Measurements from ENCODE around the gene WASF3. TPM values are rescaled to one million over a fixed set of nuclear protein-coding genes. Genes with fewer than 3 reads are reported as not detected.
A peak's percentile ranks its signal among the peaks of the same experiment; 100 is the strongest.

WASF3 gene
- total and polyA plus RNA-seq, 2 of the 13 experiments (the other 11 are each of a cell fraction or from before 2014, with no cell fraction given) = 10.4 to 17.2 TPM

DNA sequence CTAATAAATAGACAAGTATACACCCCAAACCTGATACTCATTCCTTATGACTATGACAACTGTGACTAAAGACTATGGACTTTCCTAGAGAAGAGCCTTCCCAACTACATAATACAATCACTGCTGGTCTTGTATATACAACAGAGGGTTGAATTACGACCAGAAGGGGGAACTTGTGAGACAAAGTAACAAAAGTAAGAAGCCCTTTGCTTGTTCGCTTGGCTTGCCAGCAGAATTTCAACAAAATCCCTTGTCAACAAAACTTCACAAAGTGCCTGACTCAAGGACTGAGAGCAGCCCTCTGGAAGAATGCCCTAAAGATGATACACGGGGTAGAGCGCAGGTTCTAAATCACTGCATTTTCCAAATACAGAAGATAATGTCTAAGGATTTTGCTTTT, 99.4 kb downstream of the WASF3 start (continued):
- TF ChIP-seq, protein P1, sequence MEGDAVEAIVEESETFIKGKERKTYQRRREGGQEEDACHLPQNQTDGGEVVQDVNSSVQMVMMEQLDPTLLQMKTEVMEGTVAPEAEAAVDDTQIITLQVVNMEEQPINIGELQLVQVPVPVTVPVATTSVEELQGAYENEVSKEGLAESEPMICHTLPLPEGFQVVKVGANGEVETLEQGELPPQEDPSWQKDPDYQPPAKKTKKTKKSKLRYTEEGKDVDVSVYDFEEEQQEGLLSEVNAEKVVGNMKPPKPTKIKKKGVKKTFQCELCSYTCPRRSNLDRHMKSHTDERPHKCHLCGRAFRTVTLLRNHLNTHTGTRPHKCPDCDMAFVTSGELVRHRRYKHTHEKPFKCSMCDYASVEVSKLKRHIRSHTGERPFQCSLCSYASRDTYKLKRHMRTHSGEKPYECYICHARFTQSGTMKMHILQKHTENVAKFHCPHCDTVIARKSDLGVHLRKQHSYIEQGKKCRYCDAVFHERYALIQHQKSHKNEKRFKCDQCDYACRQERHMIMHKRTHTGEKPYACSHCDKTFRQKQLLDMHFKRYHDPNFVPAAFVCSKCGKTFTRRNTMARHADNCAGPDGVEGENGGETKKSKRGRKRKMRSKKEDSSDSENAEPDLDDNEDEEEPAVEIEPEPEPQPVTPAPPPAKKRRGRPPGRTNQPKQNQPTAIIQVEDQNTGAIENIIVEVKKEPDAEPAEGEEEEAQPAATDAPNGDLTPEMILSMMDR (CRISPR knock-in tag; IDR thresholded peaks at IDR 0.05) = peak; percentile 23; the same call in 1 of the 2 replicates

DNA sequence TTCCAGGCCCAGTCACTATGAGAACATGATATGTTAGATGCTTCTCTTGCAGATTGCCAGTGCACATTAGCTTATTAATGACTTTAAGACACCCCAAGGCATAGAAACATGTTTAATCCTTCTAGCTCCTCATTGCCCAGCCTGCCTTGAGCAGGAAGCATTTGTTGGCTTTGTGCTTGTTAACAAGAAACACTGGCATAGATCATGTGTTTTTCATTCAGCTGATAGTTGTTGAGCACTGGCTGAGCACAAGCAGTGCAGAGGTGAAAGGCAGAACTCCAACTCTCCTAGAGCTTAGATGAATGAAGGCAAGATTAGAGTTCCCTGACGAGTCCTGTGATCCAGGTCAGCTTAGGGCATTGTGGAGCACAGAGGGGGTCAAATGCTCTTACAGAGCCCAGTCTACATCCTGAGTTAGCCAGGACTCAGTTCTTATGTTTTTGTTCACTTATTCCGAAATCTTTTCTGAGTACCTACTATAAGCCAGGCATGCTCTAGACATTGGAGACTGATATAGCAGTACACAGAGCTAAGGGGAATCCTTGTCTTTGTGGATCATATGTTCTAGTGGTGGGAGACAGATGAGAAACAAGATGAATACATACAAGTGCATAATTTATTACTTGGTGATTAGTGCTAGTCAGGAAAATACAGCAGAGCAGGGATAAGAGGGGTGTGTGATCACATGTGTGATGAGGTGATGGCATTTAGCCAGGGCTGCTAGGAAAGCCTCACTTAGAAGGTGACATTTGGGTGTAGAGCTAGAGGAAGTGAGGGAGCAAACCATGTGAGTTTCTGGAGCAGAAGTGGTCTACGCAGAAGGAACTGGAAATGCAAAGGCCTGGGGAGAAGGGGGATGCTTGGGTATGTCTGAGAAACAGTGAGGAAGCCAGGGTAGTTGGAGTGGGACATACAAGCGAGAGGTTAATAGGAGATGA, 101.2 kb downstream of the WASF3 start:
- CTCF ChIA-PET (ENCODE audit: low intra/inter-chr PET ratio, low total read pairs) = no interaction called here
- TF ChIP-seq, protein P2, sequence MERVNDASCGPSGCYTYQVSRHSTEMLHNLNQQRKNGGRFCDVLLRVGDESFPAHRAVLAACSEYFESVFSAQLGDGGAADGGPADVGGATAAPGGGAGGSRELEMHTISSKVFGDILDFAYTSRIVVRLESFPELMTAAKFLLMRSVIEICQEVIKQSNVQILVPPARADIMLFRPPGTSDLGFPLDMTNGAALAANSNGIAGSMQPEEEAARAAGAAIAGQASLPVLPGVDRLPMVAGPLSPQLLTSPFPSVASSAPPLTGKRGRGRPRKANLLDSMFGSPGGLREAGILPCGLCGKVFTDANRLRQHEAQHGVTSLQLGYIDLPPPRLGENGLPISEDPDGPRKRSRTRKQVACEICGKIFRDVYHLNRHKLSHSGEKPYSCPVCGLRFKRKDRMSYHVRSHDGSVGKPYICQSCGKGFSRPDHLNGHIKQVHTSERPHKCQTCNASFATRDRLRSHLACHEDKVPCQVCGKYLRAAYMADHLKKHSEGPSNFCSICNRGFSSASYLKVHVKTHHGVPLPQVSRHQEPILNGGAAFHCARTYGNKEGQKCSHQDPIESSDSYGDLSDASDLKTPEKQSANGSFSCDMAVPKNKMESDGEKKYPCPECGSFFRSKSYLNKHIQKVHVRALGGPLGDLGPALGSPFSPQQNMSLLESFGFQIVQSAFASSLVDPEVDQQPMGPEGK (CRISPR knock-in tag; IDR thresholded peaks at IDR 0.05) = no peak
- TF ChIP-seq ZNF616 (CRISPR knock-in tag; IDR thresholded peaks at IDR 0.05; ENCODE audit: low read depth) (no peak), GABPB1 (CRISPR knock-in tag; IDR thresholded peaks at IDR 0.05) (no peak), ZNF570 (CRISPR knock-in tag; IDR thresholded peaks at IDR 0.05; ENCODE audit: borderline replicate concordance) (no peak), ZMYM2 (CRISPR knock-in tag; IDR thresholded peaks at IDR 0.05) (no peak), SNRNP70 (IDR thresholded peaks at IDR 0.05; ENCODE audit: low read depth, low read length) (no peak), ZNF253 (CRISPR knock-in tag; IDR thresholded peaks at IDR 0.05; ENCODE audit: borderline replicate concordance) (no peak), HMG20A (CRISPR knock-in tag; IDR thresholded peaks at IDR 0.05; ENCODE audit: borderline replicate concordance) (no peak), MLLT10 (CRISPR knock-in tag; IDR thresholded peaks at IDR 0.05) (no peak), RFXAP (CRISPR knock-in tag; IDR thresholded peaks at IDR 0.05; ENCODE audit: borderline replicate concordance) (no peak)
- TF ChIP-seq, protein P3, sequence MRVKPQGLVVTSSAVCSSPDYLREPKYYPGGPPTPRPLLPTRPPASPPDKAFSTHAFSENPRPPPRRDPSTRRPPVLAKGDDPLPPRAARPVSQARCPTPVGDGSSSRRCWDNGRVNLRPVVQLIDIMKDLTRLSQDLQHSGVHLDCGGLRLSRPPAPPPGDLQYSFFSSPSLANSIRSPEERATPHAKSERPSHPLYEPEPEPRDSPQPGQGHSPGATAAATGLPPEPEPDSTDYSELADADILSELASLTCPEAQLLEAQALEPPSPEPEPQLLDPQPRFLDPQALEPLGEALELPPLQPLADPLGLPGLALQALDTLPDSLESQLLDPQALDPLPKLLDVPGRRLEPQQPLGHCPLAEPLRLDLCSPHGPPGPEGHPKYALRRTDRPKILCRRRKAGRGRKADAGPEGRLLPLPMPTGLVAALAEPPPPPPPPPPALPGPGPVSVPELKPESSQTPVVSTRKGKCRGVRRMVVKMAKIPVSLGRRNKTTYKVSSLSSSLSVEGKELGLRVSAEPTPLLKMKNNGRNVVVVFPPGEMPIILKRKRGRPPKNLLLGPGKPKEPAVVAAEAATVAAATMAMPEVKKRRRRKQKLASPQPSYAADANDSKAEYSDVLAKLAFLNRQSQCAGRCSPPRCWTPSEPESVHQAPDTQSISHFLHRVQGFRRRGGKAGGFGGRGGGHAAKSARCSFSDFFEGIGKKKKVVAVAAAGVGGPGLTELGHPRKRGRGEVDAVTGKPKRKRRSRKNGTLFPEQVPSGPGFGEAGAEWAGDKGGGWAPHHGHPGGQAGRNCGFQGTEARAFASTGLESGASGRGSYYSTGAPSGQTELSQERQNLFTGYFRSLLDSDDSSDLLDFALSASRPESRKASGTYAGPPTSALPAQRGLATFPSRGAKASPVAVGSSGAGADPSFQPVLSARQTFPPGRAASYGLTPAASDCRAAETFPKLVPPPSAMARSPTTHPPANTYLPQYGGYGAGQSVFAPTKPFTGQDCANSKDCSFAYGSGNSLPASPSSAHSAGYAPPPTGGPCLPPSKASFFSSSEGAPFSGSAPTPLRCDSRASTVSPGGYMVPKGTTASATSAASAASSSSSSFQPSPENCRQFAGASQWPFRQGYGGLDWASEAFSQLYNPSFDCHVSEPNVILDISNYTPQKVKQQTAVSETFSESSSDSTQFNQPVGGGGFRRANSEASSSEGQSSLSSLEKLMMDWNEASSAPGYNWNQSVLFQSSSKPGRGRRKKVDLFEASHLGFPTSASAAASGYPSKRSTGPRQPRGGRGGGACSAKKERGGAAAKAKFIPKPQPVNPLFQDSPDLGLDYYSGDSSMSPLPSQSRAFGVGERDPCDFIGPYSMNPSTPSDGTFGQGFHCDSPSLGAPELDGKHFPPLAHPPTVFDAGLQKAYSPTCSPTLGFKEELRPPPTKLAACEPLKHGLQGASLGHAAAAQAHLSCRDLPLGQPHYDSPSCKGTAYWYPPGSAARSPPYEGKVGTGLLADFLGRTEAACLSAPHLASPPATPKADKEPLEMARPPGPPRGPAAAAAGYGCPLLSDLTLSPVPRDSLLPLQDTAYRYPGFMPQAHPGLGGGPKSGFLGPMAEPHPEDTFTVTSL (CRISPR knock-in tag; IDR thresholded peaks at IDR 0.05; ENCODE audit: borderline replicate concordance) = no peak

More for the DNA sequence above, 101.2 kb downstream of the WASF3 start:
- Histone ChIP-seq H3K4me2 (ENCODE audit: low read depth, low read length) (no peak overlapping the region), H3K27me3 (ENCODE audit: control insufficient read depth in 1 of 2, insufficient read depth in 2 of 2, low read length in 2 of 2) (no peaks in the 10 kb centered on the region), H3K36me3 (replicated peaks in 1 of 2; ENCODE audit: control insufficient read depth in 1 of 2, insufficient read depth in 2 of 2, low read length in 2 of 2) (no peaks in the 10 kb centered on the region), H3K9ac (ENCODE audit: insufficient read depth, low read depth, low read length) (no peak overlapping the region), H3K9me3 (ENCODE audit: low read length) (no peaks in the 10 kb centered on the region), H3K79me2 (ENCODE audit: insufficient read depth, low read length) (no peaks in the 10 kb centered on the region), H3K4me1 (ENCODE audit: insufficient read depth, low read length) (peaks cover 4% of the 10 kb centered on the region), H4K20me1 (ENCODE audit: insufficient read depth, low read length) (no peaks in the 10 kb centered on the region), H3K4me3 (replicated peaks in 1 of 3; ENCODE audit: insufficient read depth in 1 of 3, low read depth in 2 of 3, low read length in 3 of 3) (no peak overlapping the region), H3K27ac (ENCODE audit: extremely low read length, insufficient read depth, low read length) (no peak overlapping the region), H2AFZ (ENCODE audit: low read length) (no peak overlapping the region)
- DNase-seq (ENCODE audit: low spot score) = no peak
- POLR2A ChIA-PET = no interaction called here
- no peak for FAIRE-seq
- no TSS peak for BruUV-seq (replicated peaks)
- intact Hi-C loops (cut with micrococcal nuclease; ENCODE audit: unreplicated experiment) = loop anchor here (5.0 kb wide), 1 partner anchor 39 kb away; no protein-coding TSS in a partner anchor
- in situ Hi-C loops (cut with HindIII; ENCODE audit: extremely low pct_ligation_motif_present, low pct_unique_long_range_greater_than_20kb) = no loop called here
- WGBS (ENCODE audit: low lambda C conversion rate) = 63% methylated on average over 3 of the region's 4 CpGs
- no peak for ATAC-seq

Measured in HepG2 (cell line).